ENCODE data around the gene C3orf70.

DNA sequence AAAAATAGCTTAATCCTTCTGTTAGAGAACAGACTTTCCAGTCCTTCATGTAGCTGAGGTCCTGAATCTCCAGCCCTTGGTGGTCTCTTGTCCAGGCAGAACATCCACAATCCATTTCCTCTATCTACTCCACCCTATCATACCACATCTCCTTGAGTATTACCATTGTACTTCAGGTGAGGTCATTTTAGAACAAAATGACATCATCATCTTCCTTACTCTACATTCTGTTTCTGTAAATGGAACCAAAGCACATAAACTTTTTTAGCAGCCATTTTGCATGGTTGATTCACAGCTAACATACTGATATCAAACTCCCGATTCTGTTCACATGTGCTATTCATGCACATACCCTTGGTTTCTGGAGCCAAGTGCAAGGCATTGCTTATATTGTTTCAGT lies 112.4 kb downstream of the C3orf70 start:
- TF ChIP-seq CHD2 (IDR thresholded peaks at IDR 0.05; ENCODE audit: low read length) (no peak), MAX (IDR thresholded peaks at IDR 0.05) (no peak), YY1 (IDR thresholded peaks at IDR 0.05; ENCODE audit: low read depth, low read length) (no peak), PHF8 (conservative IDR thresholded peaks at IDR 0.05; ENCODE audit: low read depth, low read length) (no peak), EGR1 (IDR thresholded peaks at IDR 0.05; ENCODE audit: borderline replicate concordance, low read depth, low read length) (no peak), EZH2 (IDR thresholded peaks at IDR 0.05; ENCODE audit: low read depth, low read length, severe bottlenecking) (no peak), RAD21 (IDR thresholded peaks at IDR 0.05 in 1 of 2, conservative IDR thresholded peaks at IDR 0.05 in 1 of 2; ENCODE audit: low read depth in 2 of 2, low read length in 2 of 2) (no peak), CTBP2 (IDR thresholded peaks at IDR 0.05; ENCODE audit: borderline replicate concordance, insufficient read depth, insufficient read length, low read length) (no peak), HDAC6 (IDR thresholded peaks at IDR 0.05; ENCODE audit: low read depth, low read length) (no peak), GABPA (IDR thresholded peaks at IDR 0.05; ENCODE audit: borderline replicate concordance, insufficient read depth, low read length) (no peak), POLR2AphosphoS5 (IDR thresholded peaks at IDR 0.05; ENCODE audit: low read depth, low read length) (no peak), POLR2A (IDR thresholded peaks at IDR 0.05; ENCODE audit: control extremely low read depth in 1 of 2, low read depth in 2 of 2, low read length in 2 of 2) (no peak), ZNF274 (IDR thresholded peaks at IDR 0.05; ENCODE audit: borderline replicate concordance, extremely low read depth, low read length) (no peak)
- TF ChIP-seq, protein P1, sequence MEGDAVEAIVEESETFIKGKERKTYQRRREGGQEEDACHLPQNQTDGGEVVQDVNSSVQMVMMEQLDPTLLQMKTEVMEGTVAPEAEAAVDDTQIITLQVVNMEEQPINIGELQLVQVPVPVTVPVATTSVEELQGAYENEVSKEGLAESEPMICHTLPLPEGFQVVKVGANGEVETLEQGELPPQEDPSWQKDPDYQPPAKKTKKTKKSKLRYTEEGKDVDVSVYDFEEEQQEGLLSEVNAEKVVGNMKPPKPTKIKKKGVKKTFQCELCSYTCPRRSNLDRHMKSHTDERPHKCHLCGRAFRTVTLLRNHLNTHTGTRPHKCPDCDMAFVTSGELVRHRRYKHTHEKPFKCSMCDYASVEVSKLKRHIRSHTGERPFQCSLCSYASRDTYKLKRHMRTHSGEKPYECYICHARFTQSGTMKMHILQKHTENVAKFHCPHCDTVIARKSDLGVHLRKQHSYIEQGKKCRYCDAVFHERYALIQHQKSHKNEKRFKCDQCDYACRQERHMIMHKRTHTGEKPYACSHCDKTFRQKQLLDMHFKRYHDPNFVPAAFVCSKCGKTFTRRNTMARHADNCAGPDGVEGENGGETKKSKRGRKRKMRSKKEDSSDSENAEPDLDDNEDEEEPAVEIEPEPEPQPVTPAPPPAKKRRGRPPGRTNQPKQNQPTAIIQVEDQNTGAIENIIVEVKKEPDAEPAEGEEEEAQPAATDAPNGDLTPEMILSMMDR (IDR thresholded peaks at IDR 0.05; ENCODE audit: control extremely low read depth in 1 of 3, insufficient read depth in 1 of 3, low read depth in 1 of 3, low read length in 3 of 3): no peak
